Uterus (tissue), 2 donors: Measurements from ENCODE around the gene UNC13D.

ENCODE experiments used
- CTCF ChIP-seq, 4 experiments: fragments of 200-600 bp in 2 of 4; fragments of 450-650 bp in 2 of 4; sonication (generic) in 2 of 4; IDR thresholded peaks; one replicate each; pipeline ENCODE4 v1.5.1; 2016 to 2019; ENCODE audit warnings: antibody characterized with exemption in 4 of 4, mild to moderate bottlenecking in 2 of 4, moderate library complexity in 1 of 4
- POLR2A ChIP-seq, 2 donors: fragments of 450-650 bp; IDR thresholded peaks; one replicate each; pipeline ENCODE4 v1.6.1; 2016; ENCODE audit warnings: antibody characterized with exemption in 2 of 2, mild to moderate bottlenecking in 1 of 2, moderate library complexity in 1 of 2

GRCh38 chr17:75825748-75826370 lies 18.3 kb downstream of the UNC13D start:
- TF ChIP-seq CTCF (IDR thresholded peaks at IDR 0.05), result no peak
- no peak for TF ChIP-seq POLR2A (IDR thresholded peaks at IDR 0.05)
